Gastroesophageal sphincter (tissue), 4 donors: Measurements from ENCODE around the gene ZDHHC20. TPM values are rescaled to one million over a fixed set of nuclear protein-coding genes. Genes with fewer than 3 reads are reported as not detected.

Source experiments
- ATAC-seq: fragments of 150-250 bp; one replicate; pipeline ENCODE4 v1.9.1; 2016; ENCODE audit warnings: mild to moderate bottlenecking, moderate library complexity
- H3K27ac ChIP-seq, 4 donors: fragments of 200-600 bp; sonication (generic) in 3 of 4; 1 replicate in 3 of 4; 2 replicates in 1 of 4; pipeline ENCODE4 v1.5.1; 2016 to 2019
- H3K27me3 ChIP-seq: fragments of 200-600 bp; sonication (generic); one replicate; pipeline ENCODE4 v1.5.1; 2019
- H3K36me3 ChIP-seq, 2 donors: fragments of 200-600 bp; sonication (generic); one replicate each; pipeline ENCODE4 v1.5.1; 2019; ENCODE audit warnings: control low read depth in 1 of 2
- H3K4me1 ChIP-seq, 3 donors: fragments of 200-600 bp; sonication (generic); 1 replicate in 2 of 3; 2 replicates in 1 of 3; pipeline ENCODE4 v1.5.1; 2016 to 2019; ENCODE audit warnings: control low read depth in 2 of 3
- H3K4me3 ChIP-seq, 2 donors: fragments of 200-600 bp; sonication (generic); one replicate each; pipeline ENCODE4 v1.5.1; 2019; ENCODE audit warnings: mild to moderate bottlenecking in 1 of 2, moderate library complexity in 1 of 2
- H3K9me3 ChIP-seq, 3 donors: fragments of 200-600 bp; sonication (generic); one replicate each; pipeline ENCODE4 v1.5.1; 2017 to 2019; ENCODE audit warnings: control low read depth in 2 of 3
- CTCF ChIP-seq, 4 experiments: fragments of 200-600 bp in 2 of 4; fragments of 450-650 bp in 2 of 4; sonication (generic) in 1 of 4; IDR thresholded peaks; one replicate each; pipeline ENCODE4 v1.5.1; 2017 to 2019; ENCODE audit warnings: antibody characterized with exemption in 4 of 4, mild to moderate bottlenecking in 2 of 4, moderate library complexity in 2 of 4
- EP300 ChIP-seq: sonication (generic); formaldehyde crosslinking; IDR thresholded peaks from one replicate; pipeline ENCODE4 v1.6.1; 2017; ENCODE audit warnings: antibody characterized with exemption, mild to moderate bottlenecking
- POLR2A ChIP-seq, 2 donors: fragments of 450-650 bp; IDR thresholded peaks; one replicate each; pipeline ENCODE4 v1.6.1; 2017; ENCODE audit warnings: antibody characterized with exemption in 2 of 2, mild to moderate bottlenecking in 2 of 2, moderate library complexity in 1 of 2
- POLR2AphosphoS5 ChIP-seq: sonication (generic); formaldehyde crosslinking; IDR thresholded peaks from one replicate; pipeline ENCODE4 v1.6.1; 2017; ENCODE audit warnings: antibody characterized with exemption
- WGBS, 2 donors: methylation state at CpG; one replicate each; pipeline ENCODE4 v1.1.5; 2018; ENCODE audit warnings: low coverage in 1 of 2; 5-methylcytosine and 5-hydroxymethylcytosine counted together
- total RNA-seq, 4 donors: library from RNA; depleted of rRNA; stranded (reverse); fragments of >200 nt; gene quantifications; one replicate each; pipeline ENCODE4 v1.1.0, GENCODE V29; 2016

The ZDHHC20 gene
- total RNA-seq, 4 donors from 2014 or later = 42.8 to 67.1 (median 58.3) TPM

GRCh38 chr13:21333186-21333585 is 125.9 kb downstream of the ZDHHC20 start:
- Histone ChIP-seq H3K9me3 (peaks cover 0 to 5% (median 0%) of the 10 kb centered on the region in 3 donors), H3K27me3 (no peaks in the 10 kb centered on the region), H3K4me3 (no peak overlapping the region), H3K4me1 (no peaks in the 10 kb centered on the region), H3K36me3 (no peaks in the 10 kb centered on the region), H3K27ac (no peak overlapping the region)
- WGBS, 2 donors = 32% methylated on average over 2 of the region's 2 CpGs; no CpG with 5 or more reads in 1 of the 2 donors
- ATAC-seq = no peak
- no peak for TF ChIP-seq CTCF (IDR thresholded peaks at IDR 0.05)
- no peak for TF ChIP-seq EP300
- TF ChIP-seq POLR2A (IDR thresholded peaks at IDR 0.05) = no peak
- no peak for TF ChIP-seq POLR2AphosphoS5

- no peak for TF ChIP-seq CTCF (IDR thresholded peaks at IDR 0.05)
- no peak for TF ChIP-seq EP300
- TF ChIP-seq POLR2A (IDR thresholded peaks at IDR 0.05) = no peak
- TF ChIP-seq POLR2AphosphoS5 = no peak
- Histone ChIP-seq H3K4me1 (peaks cover 0 to 6% (median 0%) of the 10 kb centered on the region in 3 donors), H3K9me3 (peaks cover 0 to 5% (median 0%) of the 10 kb centered on the region in 3 donors), H3K27ac (no peak overlapping the region), H3K36me3 (no peaks in the 10 kb centered on the region), H3K27me3 (no peaks in the 10 kb centered on the region), H3K4me3 (no peak overlapping the region)
- ATAC-seq = no peak
- whole genome bisulfite sequencing, 2 donors = 60 to 63% methylated on average over 5 to 7 of the region's 8 CpGs
Measured at GRCh38 chr13:21330126-21330861, 128.8 kb downstream of the ZDHHC20 start.

- Histone ChIP-seq H3K36me3 (no peaks in the 10 kb centered on the region), H3K27ac (no peak overlapping the region), H3K9me3 (no peaks in the 10 kb centered on the region), H3K4me3 (no peak overlapping the region), H3K27me3 (no peaks in the 10 kb centered on the region), H3K4me1 (peaks cover 0 to 6% (median 0%) of the 10 kb centered on the region in 3 donors)
- WGBS, 2 donors = 77 to 81% methylated on average over 4 to 5 of the region's 6 CpGs
- ATAC-seq = no peak
- TF ChIP-seq CTCF (IDR thresholded peaks at IDR 0.05) = no peak
- no peak for TF ChIP-seq EP300
- no peak for TF ChIP-seq POLR2AphosphoS5
- TF ChIP-seq POLR2A (IDR thresholded peaks at IDR 0.05) = no peak
Measured at GRCh38 chr13:21328836-21329477, 130.1 kb downstream of the ZDHHC20 start.

GRCh38 chr13:21328201-21328600 is 130.9 kb downstream of the ZDHHC20 start:
- Histone ChIP-seq H3K4me3 (no peak overlapping the region), H3K27ac (no peak overlapping the region), H3K36me3 (no peaks in the 10 kb centered on the region), H3K9me3 (no peaks in the 10 kb centered on the region), H3K4me1 (peaks cover 0 to 6% (median 0%) of the 10 kb centered on the region in 3 donors), H3K27me3 (no peaks in the 10 kb centered on the region)
- ATAC-seq = no peak
- 80% methylated on average over 1 of the region's 6 CpGs; no CpG with 5 or more reads in 1 of the 2 donors for WGBS, 2 donors
- TF ChIP-seq CTCF (IDR thresholded peaks at IDR 0.05) (no peak), POLR2A (IDR thresholded peaks at IDR 0.05) (no peak), EP300 (no peak)
